AG09319 (cell line): Measurements from ENCODE around the gene DCD.

ENCODE experiments used
- DNase-seq: peaks from one replicate; pipeline ENCODE4 v3.0.0-alpha.2; 2010; ENCODE audit warnings: low read depth; ENCODE audit errors: extremely low read depth
- CTCF ChIP-seq: IDR thresholded peaks from 2 replicates; pipeline ENCODE4 v1.5.1; 2011; ENCODE audit warnings: low read depth, mild to moderate bottlenecking, inconsistent platforms, low read length, moderate library complexity

Gene DCD, protein sequence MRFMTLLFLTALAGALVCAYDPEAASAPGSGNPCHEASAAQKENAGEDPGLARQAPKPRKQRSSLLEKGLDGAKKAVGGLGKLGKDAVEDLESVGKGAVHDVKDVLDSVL

GRCh38 chr12:54648265-54648664 lies at the start of gene DCD:
TSS of gene DCD (minus strand) at chr12:54648365. CDS start at chr12:54648303, 62 bp downstream.
- DNase-seq, result no peak
- no peak for TF ChIP-seq CTCF

GRCh38 chr12:54697851-54698250 lies 49.7 kb upstream of the DCD start:
- no peak for DNase-seq
- TF ChIP-seq CTCF, result no peak

- no peak for DNase-seq
- TF ChIP-seq CTCF, result no peak
Measured at GRCh38 chr12:54692353-54692752, 44.2 kb upstream of the DCD start.

- TF ChIP-seq CTCF, result no peak
- no peak for DNase-seq
Measured at GRCh38 chr12:54689984-54690383, 41.8 kb upstream of the DCD start.

GRCh38 chr12:54689034-54689372 lies 40.8 kb upstream of the DCD start:
- TF ChIP-seq CTCF, result no peak
- DNase-seq, result no peak

DNA sequence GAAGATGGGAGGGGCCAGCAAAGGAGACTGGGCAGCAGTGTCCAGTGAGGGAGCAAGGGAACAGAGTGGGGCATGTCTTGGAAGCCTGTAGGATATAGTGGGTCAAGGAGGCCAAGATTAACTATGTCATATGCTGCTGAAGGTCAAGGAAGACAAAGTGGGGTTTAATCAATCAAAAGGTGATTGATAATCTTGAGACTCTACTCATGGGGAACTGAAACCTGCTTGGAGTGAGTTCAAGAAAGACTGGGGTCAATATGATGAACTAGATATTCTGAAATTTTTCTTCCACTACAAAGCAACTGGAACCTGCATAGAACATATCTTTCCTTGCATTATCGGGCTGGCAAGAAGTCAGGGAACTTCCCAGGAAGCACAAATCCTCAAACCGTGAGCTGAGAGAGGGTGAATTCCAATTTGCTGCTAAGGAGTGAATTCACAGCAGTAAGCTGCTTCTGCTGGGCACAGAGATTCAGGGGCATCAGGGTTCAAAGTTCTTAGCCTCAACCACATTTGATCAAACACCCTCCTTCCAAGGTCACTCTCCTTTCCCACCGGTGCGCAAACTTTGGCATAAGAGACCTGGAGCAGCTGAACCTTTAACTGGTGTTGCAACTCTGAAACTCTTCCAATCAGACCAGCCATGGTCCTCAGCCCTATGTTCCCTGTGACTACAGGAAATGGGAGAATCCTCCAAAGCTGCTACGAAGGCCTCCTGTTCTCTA lies 40.3 kb upstream of the DCD start:
- no peak for DNase-seq
- TF ChIP-seq CTCF, result no peak

GRCh38 chr12:54684636-54685630 lies 36.8 kb upstream of the DCD start:
- TF ChIP-seq CTCF, result no peak
- DNase-seq, result no peak
